Natural killer cell (primary cell): ENCODE results near the gene TAF15. TPM values are rescaled to one million over a fixed set of nuclear protein-coding genes. Genes with fewer than 3 reads are reported as not detected.
A peak's percentile ranks its signal among the peaks of the same experiment; 100 is the strongest.

Source experiments
- ATAC-seq, 3 donors: fragments of 150-1000 bp in 2 of 3; fragments of 200-7000 bp in 1 of 3; cut with Tn5 transposase; 1 replicate in 1 of 3; 2 replicates in 2 of 3; pipeline ENCODE4 v1.10.0; 2021; ENCODE audit warnings: mild to moderate bottlenecking in 2 of 3, moderate library complexity in 2 of 3
- DNase-seq, 2 donors: peaks; one replicate each; pipeline versions ENCODE4 v3.0.0 to v3.0.0-alpha.2; 2013 to 2021; ENCODE audit warnings: mixed read lengths in 1 of 2
- H3K27ac ChIP-seq: one replicate; pipeline ENCODE4 v1.5.1; 2013; ENCODE audit warnings: mild to moderate bottlenecking, low read length
- H3K27me3 ChIP-seq: one replicate; pipeline ENCODE4 v1.6.1; 2013; ENCODE audit warnings: low read length; ENCODE audit not compliant: control insufficient read depth, insufficient read depth
- H3K36me3 ChIP-seq: one replicate; pipeline ENCODE4 v1.6.1; 2013; ENCODE audit warnings: low read length; ENCODE audit not compliant: control insufficient read depth, insufficient read depth
- H3K4me1 ChIP-seq: one replicate; pipeline ENCODE4 v1.6.1; 2013; ENCODE audit warnings: low read length; ENCODE audit not compliant: control insufficient read depth, insufficient read depth
- H3K4me3 ChIP-seq: one replicate; pipeline ENCODE4 v1.5.1; 2013; ENCODE audit warnings: low read length
- H3K9me3 ChIP-seq: one replicate; pipeline ENCODE4 v1.6.1; 2013; ENCODE audit warnings: low read length; ENCODE audit not compliant: control insufficient read depth, insufficient read depth
- H3K27ac Mint-ChIP-seq, 2 donors: one replicate each; pipeline ENCODE4 v1.8.0; 2022; ENCODE audit warnings: mild to moderate bottlenecking in 2 of 2, mixed read lengths in 2 of 2, moderate library complexity in 1 of 2
- H3K27me3 Mint-ChIP-seq, 2 donors: one replicate each; pipeline ENCODE4 v1.8.0; 2022; ENCODE audit warnings: low read depth in 2 of 2, mixed read lengths in 2 of 2
- H3K36me3 Mint-ChIP-seq: one replicate; pipeline ENCODE4 v1.8.0; 2022; ENCODE audit warnings: mixed read lengths
- H3K4me1 Mint-ChIP-seq, 2 donors: one replicate each; pipeline ENCODE4 v1.8.0; 2022; ENCODE audit warnings: mixed read lengths in 2 of 2
- H3K4me3 Mint-ChIP-seq: one replicate; pipeline ENCODE4 v1.8.0; 2022; ENCODE audit warnings: mild to moderate bottlenecking, moderate library complexity, mixed read lengths
- H3K9me3 Mint-ChIP-seq, 2 donors: one replicate each; pipeline ENCODE4 v1.8.0; 2022; ENCODE audit warnings: mixed read lengths in 2 of 2
- CTCF ChIP-seq: fragments of 200-600 bp; IDR thresholded peaks from one replicate; pipeline ENCODE4 v1.8.0; 2022; ENCODE audit warnings: antibody characterized with exemption
- WGBS: methylation state at CpG from one replicate; pipeline ENCODE4 v1.1.7; 2013; ENCODE audit warnings: missing lambda C conversion rate; ENCODE audit not compliant: insufficient coverage; 5-methylcytosine and 5-hydroxymethylcytosine counted together
- intact Hi-C: fragments of 100-400 bp; cut with micrococcal nuclease; formaldehyde crosslinking; loops from one replicate; pipeline ENCODE4 v1.14.2; 2022
- total RNA-seq, 4 donors: library from RNA; stranded (reverse); fragments of 120-200 nt in 1 of 4; gene quantifications; one replicate each; pipeline versions ENCODE4 v1.2.3 to v1.2.4, GENCODE V29; 2013 to 2022

The TAF15 gene
- total RNA-seq, 3 donors from 2014 or later (not counting 1 experiment from before 2014, with no cell fraction given) = 214 to 253 (median 214) TPM

GRCh38 chr17:35842239-35842638 is 33.0 kb downstream of the TAF15 start:
- ATAC-seq (no peak), DNase-seq (no peak)
- H3K4me1 Mint-ChIP-seq = peaks cover 0 to 7% of the 10 kb centered on the region in 2 donors
- WGBS = 99% methylated on average over 4 of the region's 5 CpGs
- Histone ChIP-seq H3K36me3 (peaks cover 82% of the 10 kb centered on the region), H3K4me1 (no peaks in the 10 kb centered on the region), H3K4me3 (no peak overlapping the region), H3K27ac (no peak overlapping the region), H3K27me3 (no peaks in the 10 kb centered on the region), H3K9me3 (no peaks in the 10 kb centered on the region)
- H3K4me3 Mint-ChIP-seq = no peak overlapping the region
- H3K27ac Mint-ChIP-seq = peak overlapping the region; percentile 20 to 47
- H3K36me3 Mint-ChIP-seq = peaks cover 23% of the 10 kb centered on the region
- TF ChIP-seq CTCF = no peak
- intact Hi-C loops = no loop called here
- H3K9me3 Mint-ChIP-seq = no peaks in the 10 kb centered on the region
- H3K27me3 Mint-ChIP-seq = no peaks in the 10 kb centered on the region

- intact Hi-C loops = no loop called here
- H3K27ac Mint-ChIP-seq = peak overlapping the region; percentile 17 to 41
- no peaks in the 10 kb centered on the region for H3K27me3 Mint-ChIP-seq
- TF ChIP-seq CTCF = no peak
- H3K36me3 ChIP-seq = peaks cover 79% of the 10 kb centered on the region
- H3K4me3 Mint-ChIP-seq = no peak overlapping the region
- H3K9me3 Mint-ChIP-seq = no peaks in the 10 kb centered on the region
- DNase-seq (no peak), ATAC-seq (no peak)
- no peaks in the 10 kb centered on the region for H3K4me1 ChIP-seq
- 95% methylated on average over 2 of the region's 2 CpGs for WGBS
- H3K27me3 ChIP-seq = no peaks in the 10 kb centered on the region
- no peaks in the 10 kb centered on the region for H3K9me3 ChIP-seq
- no peak overlapping the region for H3K4me3 ChIP-seq
- peaks cover 0 to 13% of the 10 kb centered on the region in 2 donors for H3K4me1 Mint-ChIP-seq
- no peak overlapping the region for H3K27ac ChIP-seq
- H3K36me3 Mint-ChIP-seq = peaks cover 23% of the 10 kb centered on the region
Observed at GRCh38 chr17:35843698-35844097, 34.4 kb downstream of the TAF15 start.

- Histone ChIP-seq H3K27me3 (no peaks in the 10 kb centered on the region), H3K36me3 (peaks cover 78% of the 10 kb centered on the region), H3K9me3 (no peaks in the 10 kb centered on the region), H3K4me3 (no peak overlapping the region), H3K4me1 (peaks cover 4% of the 10 kb centered on the region), H3K27ac (no peak overlapping the region)
- H3K36me3 Mint-ChIP-seq = peaks cover 23% of the 10 kb centered on the region
- no peak for TF ChIP-seq CTCF
- DNase-seq = no peak
- ATAC-seq = no peak
- intact Hi-C loops = no loop called here
- no peaks in the 10 kb centered on the region for H3K9me3 Mint-ChIP-seq
- no peaks in the 10 kb centered on the region for H3K27me3 Mint-ChIP-seq
- WGBS = 98% methylated on average over 19 of the region's 19 CpGs
- peaks cover 3 to 15% of the 10 kb centered on the region in 2 donors for H3K4me1 Mint-ChIP-seq
- H3K4me3 Mint-ChIP-seq = no peak overlapping the region
- peak overlapping the region in 1 of 2 donors; percentile 17 for H3K27ac Mint-ChIP-seq
Observed at GRCh38 chr17:35844547-35844946, 35.3 kb downstream of the TAF15 start.
